GM12878 (cell line): ENCODE data around the gene PMPCA. TPM values are rescaled to one million over a fixed set of nuclear protein-coding genes. Genes with fewer than 3 reads are reported as not detected.

Source experiments
- BCL3 ChIP-seq: IDR thresholded peaks from 2 replicates; pipeline ENCODE4 v1.6.1; 2011; ENCODE audit warnings: borderline replicate concordance, low read depth, mild to moderate bottlenecking, moderate library complexity, low read length; ENCODE audit not compliant: insufficient read depth, poor library complexity, severe bottlenecking
- CREB1 ChIP-seq: IDR thresholded peaks from 2 replicates; pipeline ENCODE4 v1.6.1; 2012; ENCODE audit warnings: low read depth, mild to moderate bottlenecking, inconsistent platforms
- E4F1 ChIP-seq: fragments of 450-650 bp; IDR thresholded peaks from 2 replicates; pipeline ENCODE4 v1.6.1; 2018; ENCODE audit warnings: borderline replicate concordance, mild to moderate bottlenecking; ENCODE audit not compliant: partially characterized antibody
- MEF2B ChIP-seq: fragments of 450-650 bp; IDR thresholded peaks from 2 replicates; pipeline ENCODE4 v1.6.1; 2018; ENCODE audit warnings: mild to moderate bottlenecking, moderate library complexity; ENCODE audit not compliant: partially characterized antibody, poor library complexity, severe bottlenecking
- MYC ChIP-seq: IDR thresholded peaks from 2 replicates; pipeline ENCODE4 v1.6.1; 2011; ENCODE audit warnings: mild to moderate bottlenecking, low read length, moderate library complexity, inconsistent platforms; ENCODE audit not compliant: insufficient read depth, insufficient replicate concordance, insufficient read length, severe bottlenecking
- NR2C2 ChIP-seq: IDR thresholded peaks from 2 replicates; pipeline ENCODE4 v1.6.1; 2011; ENCODE audit warnings: borderline replicate concordance, low read depth; ENCODE audit not compliant: control insufficient read depth, insufficient read length
- RB1 ChIP-seq: fragments of 450-650 bp; formaldehyde crosslinking; IDR thresholded peaks from 2 replicates; pipeline ENCODE4 v1.6.1; 2017; ENCODE audit warnings: mild to moderate bottlenecking, borderline replicate concordance
- RCOR1 ChIP-seq: conservative IDR thresholded peaks from 2 replicates; pipeline ENCODE4 v1.6.1; 2012; ENCODE audit warnings: low read depth, low read length, improper control_type of control experiment
- SKIL ChIP-seq: fragments of 450-650 bp; IDR thresholded peaks from 2 replicates; pipeline ENCODE4 v1.6.1; 2017; ENCODE audit warnings: mild to moderate bottlenecking, low read depth, inconsistent platforms; ENCODE audit not compliant: poor library complexity, severe bottlenecking
- TCF7 ChIP-seq: IDR thresholded peaks from 2 replicates; pipeline ENCODE4 v1.6.1; 2014; ENCODE audit warnings: antibody characterized with exemption, borderline replicate concordance
- polyA plus RNA-seq, 11 experiments: library from polyadenylated mRNA; depleted of rRNA in 4 of 11; unstranded in 6 of 11; stranded (reverse) in 5 of 11; fragments of >200 nt; fragmentation: Nextera tagmentation in 4 of 11; fragmentation: Illumina TruSeq in 1 of 11; extraction: Ambion mirVana in 4 of 11; extraction: Trizol in 1 of 11; gene quantifications; 1 replicate in 1 of 11; 2 replicates in 10 of 11; pipeline versions ENCODE4 v1.2.1 to v1.2.3, GENCODE V29; 2011 to 2016; ENCODE audit warnings: inconsistent platforms in 2 of 11, missing spikeins in 2 of 11, low read depth in 1 of 11
- total RNA-seq, 4 experiments: library from RNA; depleted of rRNA in 3 of 4; stranded (reverse); fragments of >200 nt in 3 of 4; fragmentation: Illumina TruSeq in 1 of 4; extraction: Trizol in 1 of 4; gene quantifications; 2 replicates each; pipeline versions ENCODE4 v1.2.1 to v1.2.3, GENCODE V29; 2013 to 2021

PMPCA gene
- total and polyA plus RNA-seq, 10 of the 15 experiments (the other 5 are each of a cell fraction or from before 2014, with no cell fraction given) = 8.1 to 137 (median 75.7) TPM

GRCh38 chr9:136433849-136434579, 23.6 kb downstream of the PMPCA start (continued):
- no peak for TF ChIP-seq MYC
- TF ChIP-seq E4F1 = no peak
- TF ChIP-seq RB1 = no peak
- TF ChIP-seq CREB1 = no peak
- no peak for TF ChIP-seq NR2C2
- TF ChIP-seq RCOR1 = no peak
- TF ChIP-seq TCF7 = no peak
- no peak for TF ChIP-seq BCL3
- TF ChIP-seq SKIL = no peak
- no peak for TF ChIP-seq MEF2B
